K562 (cell line): Measurements from ENCODE around the gene DRC3.

Experiments
- CTCF ChIP-seq, 3 experiments: IDR thresholded peaks in 2 of 3; conservative IDR thresholded peaks in 1 of 3; 2 replicates each; pipeline ENCODE4 v1.5.1; 2011 to 2012; ENCODE audit warnings: low read length in 3 of 3, mild to moderate bottlenecking in 3 of 3, control low read depth in 2 of 3, improper control_type of control experiment in 1 of 3, inconsistent platforms in 1 of 3, low read depth in 1 of 3, mixed read lengths in 1 of 3, moderate library complexity in 1 of 3; ENCODE audit not compliant: insufficient read depth in 2 of 3
- KLF16 ChIP-seq: IDR thresholded peaks from 2 replicates; pipeline ENCODE4 v1.6.1; 2016; ENCODE audit warnings: antibody characterized with exemption
- MYC ChIP-seq, 2 experiments: fragments of 250-450 bp in 1 of 2; sonication (Bioruptor Pico) in 1 of 2; IDR thresholded peaks; 2 replicates each; pipeline versions ENCODE4 v1.5.1 to v1.6.1; 2012 to 2021; ENCODE audit warnings: low read depth in 2 of 2, borderline replicate concordance in 1 of 2, improper control_type of control experiment in 1 of 2, low read length in 1 of 2, mild to moderate bottlenecking in 1 of 2, moderate library complexity in 1 of 2

DNA sequence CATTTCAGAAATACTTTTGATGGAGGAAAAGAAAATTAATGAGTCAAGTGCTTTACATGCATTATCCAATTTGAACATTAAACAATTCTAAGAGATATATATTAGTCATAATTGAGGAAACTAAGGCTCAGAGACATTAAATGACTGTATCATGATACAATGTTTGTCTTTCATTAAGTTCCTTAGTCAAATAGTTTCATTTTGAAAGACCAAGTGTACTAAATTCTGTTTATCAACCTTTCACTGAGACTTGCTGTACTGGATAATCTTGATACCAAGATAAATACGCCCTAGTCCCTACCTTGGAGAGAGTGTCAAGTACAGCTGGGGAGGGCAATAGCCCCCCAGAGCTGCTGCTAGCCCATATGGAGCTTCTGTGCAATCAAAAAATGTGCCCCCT is 24.7 kb upstream of the DRC3 start:
- TF ChIP-seq CTCF (IDR thresholded peaks at IDR 0.05 in 2 of 3, conservative IDR thresholded peaks at IDR 0.05 in 1 of 3; ENCODE audit: insufficient read depth in 2 of 3, low read depth in 1 of 3, low read length in 3 of 3) (no peak), MYC (IDR thresholded peaks at IDR 0.05; ENCODE audit: low read depth, low read length) (no peak), MYC (CRISPR knock-in tag; IDR thresholded peaks at IDR 0.05; ENCODE audit: borderline replicate concordance, low read depth) (no peak), KLF16 (no peak)
